GM19468 (cell line): ENCODE measurements around the gene ADAMTSL1.
"Not testable (repeated sequence)": the region's sequence is repeated elsewhere in the genome, so short reads cannot be mapped to it uniquely, and the experiment has no call there.

Experiments
- ATAC-seq: cut with Tn5 transposase; IDR thresholded peaks from one replicate; pipeline ENCODE4 v1.9.1; 2021; ENCODE audit warnings: mild to moderate bottlenecking, moderate library complexity, moderate number of reproducible peaks; ENCODE audit not compliant: unreplicated experiment; ENCODE audit errors: extremely low read depth

The ADAMTSL1 gene

GRCh38 chr9:18906656-18907395, 432.9 kb downstream of the ADAMTSL1 start:
- no peak for ATAC-seq

- ATAC-seq, result no peak
Measured at GRCh38 chr9:18907927-18908625, 434.1 kb downstream of the ADAMTSL1 start.

GRCh38 chr9:18909140-18910018, 435.4 kb downstream of the ADAMTSL1 start:
- ATAC-seq, result no peak

GRCh38 chr9:18910435-18910834, 436.5 kb downstream of the ADAMTSL1 start:
- ATAC-seq, result no peak

GRCh38 chr9:18910916-18911315, 437.0 kb downstream of the ADAMTSL1 start:
- ATAC-seq, result no peak

- ATAC-seq, result no peak
Measured at GRCh38 chr9:18911714-18912342, 437.9 kb downstream of the ADAMTSL1 start.

- no peak for ATAC-seq
Measured at GRCh38 chr9:18920141-18921084, 446.5 kb downstream of the ADAMTSL1 start.

- no peak for ATAC-seq
Measured at GRCh38 chr9:18921366-18922075, 447.6 kb downstream of the ADAMTSL1 start.

GRCh38 chr9:18922161-18922885, 448.4 kb downstream of the ADAMTSL1 start:
- ATAC-seq, result no peak

GRCh38 chr9:18923167-18923566, 449.2 kb downstream of the ADAMTSL1 start:
- no peak for ATAC-seq

GRCh38 chr9:18923671-18924430, 449.9 kb downstream of the ADAMTSL1 start:
- ATAC-seq, result no peak

- no peak for ATAC-seq
Measured at GRCh38 chr9:18925880-18926279, 451.9 kb downstream of the ADAMTSL1 start.

- no peak for ATAC-seq
Measured at GRCh38 chr9:18926513-18926912, 452.6 kb downstream of the ADAMTSL1 start.

- no peak for ATAC-seq
Measured at GRCh38 chr9:18928711-18929110, 454.8 kb downstream of the ADAMTSL1 start.

- not testable (repeated sequence) for ATAC-seq
Measured at GRCh38 chr9:18930611-18931010, 456.7 kb downstream of the ADAMTSL1 start.

- ATAC-seq, result no peak
Measured at GRCh38 chr9:18935541-18935940, 461.6 kb downstream of the ADAMTSL1 start.
